GM12874 (cell line): ENCODE measurements around the gene SNAP91.

Experiments
- TF ChIP-seq, protein P1 (sequence below): IDR thresholded peaks from 2 replicates; pipeline ENCODE4 v1.5.1; 2011; ENCODE audit warnings: low read depth, mild to moderate bottlenecking, control low read depth, low read length, moderate library complexity; ENCODE audit not compliant: insufficient read depth

Gene SNAP91

DNA sequence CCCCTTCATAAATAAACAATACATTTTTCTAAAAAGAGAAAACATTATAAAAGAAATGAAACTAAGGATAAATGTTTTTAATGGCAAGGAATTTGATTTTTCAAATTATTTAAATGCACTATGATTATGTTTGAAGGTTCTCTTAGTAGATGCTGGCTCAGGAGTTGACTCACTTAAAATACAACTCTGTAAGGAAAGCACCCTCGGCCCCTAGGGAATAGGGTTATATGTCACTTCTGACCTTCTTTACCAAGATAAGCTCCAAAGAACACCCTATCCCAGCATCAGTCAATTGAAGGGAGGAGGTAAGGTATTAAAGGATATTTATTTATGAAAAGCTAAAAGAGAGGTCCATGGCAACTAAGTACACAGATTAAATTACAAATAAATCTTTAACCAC, 6.8 kb downstream of the SNAP91 start:
- TF ChIP-seq, protein P1, sequence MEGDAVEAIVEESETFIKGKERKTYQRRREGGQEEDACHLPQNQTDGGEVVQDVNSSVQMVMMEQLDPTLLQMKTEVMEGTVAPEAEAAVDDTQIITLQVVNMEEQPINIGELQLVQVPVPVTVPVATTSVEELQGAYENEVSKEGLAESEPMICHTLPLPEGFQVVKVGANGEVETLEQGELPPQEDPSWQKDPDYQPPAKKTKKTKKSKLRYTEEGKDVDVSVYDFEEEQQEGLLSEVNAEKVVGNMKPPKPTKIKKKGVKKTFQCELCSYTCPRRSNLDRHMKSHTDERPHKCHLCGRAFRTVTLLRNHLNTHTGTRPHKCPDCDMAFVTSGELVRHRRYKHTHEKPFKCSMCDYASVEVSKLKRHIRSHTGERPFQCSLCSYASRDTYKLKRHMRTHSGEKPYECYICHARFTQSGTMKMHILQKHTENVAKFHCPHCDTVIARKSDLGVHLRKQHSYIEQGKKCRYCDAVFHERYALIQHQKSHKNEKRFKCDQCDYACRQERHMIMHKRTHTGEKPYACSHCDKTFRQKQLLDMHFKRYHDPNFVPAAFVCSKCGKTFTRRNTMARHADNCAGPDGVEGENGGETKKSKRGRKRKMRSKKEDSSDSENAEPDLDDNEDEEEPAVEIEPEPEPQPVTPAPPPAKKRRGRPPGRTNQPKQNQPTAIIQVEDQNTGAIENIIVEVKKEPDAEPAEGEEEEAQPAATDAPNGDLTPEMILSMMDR: no peak

DNA sequence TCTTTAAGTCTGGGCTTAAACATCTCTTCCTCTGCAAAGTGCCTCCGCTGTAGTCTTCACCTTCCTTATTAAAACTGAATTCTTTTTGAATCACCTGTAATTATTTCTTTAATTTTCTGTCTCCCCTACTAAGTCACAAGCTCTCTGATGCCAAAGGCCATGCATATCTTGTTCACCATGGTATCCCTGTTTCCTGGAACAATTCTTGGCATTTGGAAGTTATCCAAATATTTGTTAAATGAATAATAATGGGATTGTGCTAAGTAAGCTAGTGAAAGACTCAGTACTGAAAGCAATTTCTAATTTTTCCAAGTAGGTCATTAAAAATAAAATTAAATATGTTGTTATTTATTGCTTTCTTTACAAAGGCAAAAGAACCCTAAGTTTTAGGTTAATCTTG, 12.2 kb downstream of the SNAP91 start:
- TF ChIP-seq, protein P1: no peak

DNA sequence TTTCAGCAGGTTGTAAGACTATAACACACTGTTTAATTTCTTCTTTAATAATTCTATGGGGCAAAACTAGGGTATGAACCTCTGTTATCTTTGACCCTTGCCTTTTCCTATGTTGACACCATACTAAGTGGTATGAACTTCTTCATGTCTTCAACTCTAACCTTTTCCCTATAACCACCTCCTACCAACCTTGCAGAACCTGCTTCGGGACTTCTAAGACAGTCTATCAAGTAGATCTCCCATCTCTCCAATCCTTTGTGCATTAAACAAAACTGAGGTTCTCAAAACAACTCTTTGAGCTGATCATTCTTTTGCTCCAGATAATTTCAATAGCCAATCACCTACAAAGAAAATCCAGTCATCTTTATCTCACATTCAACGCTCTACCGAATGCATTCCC, 23.4 kb downstream of the SNAP91 start:
- TF ChIP-seq, protein P1: no peak

DNA sequence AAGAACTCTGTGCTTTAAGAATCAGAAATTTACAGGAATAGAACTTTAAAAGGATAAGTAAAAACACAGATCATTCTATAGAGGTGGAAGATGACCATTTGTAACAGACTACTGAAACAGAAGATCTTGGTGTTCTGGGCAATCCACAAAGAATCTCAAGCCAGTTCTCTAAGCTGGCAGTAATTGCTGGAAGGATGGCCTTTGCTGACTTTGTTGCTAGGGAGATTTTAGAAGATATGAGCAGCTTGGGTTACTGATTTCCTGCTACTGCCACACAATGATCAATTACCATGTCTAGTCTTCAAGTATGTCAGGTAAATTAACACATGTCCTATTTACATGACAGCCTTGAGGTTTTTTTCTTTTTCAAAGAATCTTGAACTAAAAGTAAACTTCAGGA, 31.1 kb downstream of the SNAP91 start:
- TF ChIP-seq, protein P1: no peak

DNA sequence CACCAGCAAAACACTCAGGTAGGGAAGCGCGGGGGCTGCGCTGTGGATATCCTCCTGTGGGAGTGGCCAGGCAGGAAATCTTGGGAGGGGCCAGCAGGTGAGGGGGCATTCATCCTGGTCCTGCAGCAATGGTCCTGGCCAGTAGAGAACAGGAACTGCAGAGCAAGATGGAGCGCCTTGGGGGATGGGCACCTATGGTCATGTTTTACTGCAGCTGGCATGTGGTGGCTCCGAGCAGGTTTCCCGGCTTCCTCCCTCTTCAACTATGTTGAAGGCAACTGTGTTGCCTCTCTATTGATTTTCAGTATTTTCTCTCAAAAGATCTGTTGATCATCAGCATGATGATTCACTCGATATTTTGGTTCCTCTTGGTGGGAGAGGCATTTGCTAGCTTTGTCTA, 70.9 kb downstream of the SNAP91 start:
- TF ChIP-seq, protein P1: no peak

DNA sequence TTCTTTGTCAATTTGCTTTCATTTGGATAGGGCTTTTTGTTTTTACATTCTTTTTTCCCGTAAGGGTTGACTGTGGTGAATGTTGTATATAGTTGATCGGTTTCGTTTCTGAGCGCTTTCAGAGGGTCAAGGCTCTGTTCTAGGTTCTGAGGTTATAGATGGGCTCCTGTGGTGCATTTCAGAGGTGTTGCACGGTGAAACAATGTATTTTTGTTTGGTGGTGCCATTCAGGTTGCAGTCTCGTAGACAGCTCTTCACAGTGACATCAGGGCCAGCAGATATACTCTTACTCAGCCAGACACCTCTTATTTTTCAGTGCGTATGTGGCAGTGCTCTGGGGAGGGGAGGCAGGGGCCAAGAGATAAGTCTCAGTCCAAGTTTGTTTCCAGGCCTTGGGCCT, 72.1 kb downstream of the SNAP91 start:
- TF ChIP-seq, protein P1: no peak

DNA sequence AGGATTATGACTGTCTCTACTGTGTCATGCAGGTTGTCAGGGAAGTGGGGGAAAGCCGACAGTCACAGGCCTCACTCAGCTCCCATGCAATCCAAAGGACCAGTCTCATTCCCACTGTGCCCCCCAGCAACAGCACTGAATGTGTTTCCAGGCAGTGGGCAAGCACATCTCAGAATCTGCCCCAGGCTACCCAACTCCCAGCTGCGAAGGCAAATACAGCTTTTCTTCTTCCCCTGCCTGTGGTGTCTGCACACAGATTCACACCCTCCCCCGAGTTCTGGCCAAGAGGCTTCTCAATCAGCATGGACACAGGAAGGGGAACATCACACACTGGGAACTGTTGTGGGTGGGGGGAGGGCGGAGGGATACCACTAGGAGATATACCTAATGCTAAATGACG, 75.3 kb downstream of the SNAP91 start:
- TF ChIP-seq, protein P1: no peak

DNA sequence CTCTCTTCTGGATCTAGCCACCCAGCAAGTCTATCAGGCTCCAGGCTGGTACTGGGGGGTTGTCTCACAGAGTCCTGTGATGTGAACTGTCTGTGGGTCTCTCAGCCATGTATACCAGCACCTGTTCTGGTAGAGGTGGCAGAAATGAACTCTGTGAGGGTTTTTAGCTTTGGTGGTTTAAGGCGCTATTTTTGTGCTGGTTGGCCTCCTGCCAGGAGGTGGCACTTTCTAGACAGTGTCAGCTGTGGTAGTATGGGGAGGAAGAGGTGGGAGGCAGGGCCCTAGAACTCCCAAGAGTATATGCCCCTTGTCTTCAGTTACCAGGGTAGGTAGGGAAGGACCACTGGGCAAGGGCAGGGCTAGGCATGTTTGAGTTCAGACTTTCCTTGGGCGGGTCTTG, 75.8 kb downstream of the SNAP91 start:
- TF ChIP-seq, protein P1: no peak
